Activated CD4-positive, CD25-positive, alpha-beta regulatory T cell (primary cell): ENCODE data around the gene MAN1B1.

Experiments used
- DNase-seq, 4 experiments: peaks; one replicate each; lab custom pipeline; 2025; lab: John Stamatoyannopoulos, UW

The MAN1B1 gene

GRCh38 chr9:137084526-137084925, 2.3 kb upstream of the MAN1B1 start:
- DNase-seq = no peak

GRCh38 chr9:137085920-137086530, 760 bp upstream of the MAN1B1 start:
- DNase-seq = peak in 1 of 4 experiments; percentile 47

- DNase-seq = no peak
Observed at GRCh38 chr9:137087409-137087925, 682 bp downstream of the MAN1B1 start.

GRCh38 chr9:137088121-137088520, 1.3 kb downstream of the MAN1B1 start:
- DNase-seq = no peak

- no peak for DNase-seq
Observed at GRCh38 chr9:137089232-137089947, 2.6 kb downstream of the MAN1B1 start.

GRCh38 chr9:137095664-137096517, 9.1 kb downstream of the MAN1B1 start:
- DNase-seq = peak; percentile 57 to 79 (median 72)

GRCh38 chr9:137096785-137097546, 10.2 kb downstream of the MAN1B1 start:
- no peak for DNase-seq

GRCh38 chr9:137097761-137098462, 11.1 kb downstream of the MAN1B1 start:
- no peak for DNase-seq

- DNase-seq = no peak
Observed at GRCh38 chr9:137099231-137099630, 12.4 kb downstream of the MAN1B1 start.

GRCh38 chr9:137103206-137103999, 16.6 kb downstream of the MAN1B1 start:
- no peak for DNase-seq

- no peak for DNase-seq
Observed at GRCh38 chr9:137105814-137106661, 19.3 kb downstream of the MAN1B1 start.

- no peak for DNase-seq
Observed at GRCh38 chr9:137106662-137107250, 20.0 kb downstream of the MAN1B1 start.

GRCh38 chr9:137107312-137107921, 20.6 kb downstream of the MAN1B1 start:
- DNase-seq = no peak

GRCh38 chr9:137107982-137108381, 21.2 kb downstream of the MAN1B1 start:
- DNase-seq = no peak

GRCh38 chr9:137108608-137109249, 21.9 kb downstream of the MAN1B1 start:
- DNase-seq = no peak

GRCh38 chr9:137109250-137110146, 22.7 kb downstream of the MAN1B1 start:
- DNase-seq = no peak
